ENCODE results near the gene VPS36.

- TF ChIP-seq POLR2A (IDR thresholded peaks at IDR 0.05) (no peak), CTCF (IDR thresholded peaks at IDR 0.05) (no peak)
Observed at GRCh38 chr13:52374873-52375411, 75.5 kb downstream of the VPS36 start.

Measured in breast epithelium (tissue), 3 donors.